Gastroesophageal sphincter (tissue), 4 donors: ENCODE measurements around the gene MCHR2. TPM values are rescaled to one million over a fixed set of nuclear protein-coding genes. Genes with fewer than 3 reads are reported as not detected.

Experiments
- ATAC-seq: fragments of 150-250 bp; one replicate; pipeline ENCODE4 v1.9.1; 2016; ENCODE audit warnings: mild to moderate bottlenecking, moderate library complexity
- H3K27ac ChIP-seq, 4 donors: fragments of 200-600 bp; sonication (generic) in 3 of 4; 1 replicate in 3 of 4; 2 replicates in 1 of 4; pipeline ENCODE4 v1.5.1; 2016 to 2019
- H3K27me3 ChIP-seq: fragments of 200-600 bp; sonication (generic); one replicate; pipeline ENCODE4 v1.5.1; 2019
- H3K36me3 ChIP-seq, 2 donors: fragments of 200-600 bp; sonication (generic); one replicate each; pipeline ENCODE4 v1.5.1; 2019; ENCODE audit warnings: control low read depth in 1 of 2
- H3K4me1 ChIP-seq, 3 donors: fragments of 200-600 bp; sonication (generic); 1 replicate in 2 of 3; 2 replicates in 1 of 3; pipeline ENCODE4 v1.5.1; 2016 to 2019; ENCODE audit warnings: control low read depth in 2 of 3
- H3K4me3 ChIP-seq, 2 donors: fragments of 200-600 bp; sonication (generic); one replicate each; pipeline ENCODE4 v1.5.1; 2019; ENCODE audit warnings: mild to moderate bottlenecking in 1 of 2, moderate library complexity in 1 of 2
- H3K9me3 ChIP-seq, 3 donors: fragments of 200-600 bp; sonication (generic); one replicate each; pipeline ENCODE4 v1.5.1; 2017 to 2019; ENCODE audit warnings: control low read depth in 2 of 3
- CTCF ChIP-seq, 4 experiments: fragments of 200-600 bp in 2 of 4; fragments of 450-650 bp in 2 of 4; sonication (generic) in 1 of 4; IDR thresholded peaks; one replicate each; pipeline ENCODE4 v1.5.1; 2017 to 2019; ENCODE audit warnings: antibody characterized with exemption in 4 of 4, mild to moderate bottlenecking in 2 of 4, moderate library complexity in 2 of 4
- EP300 ChIP-seq: sonication (generic); formaldehyde crosslinking; IDR thresholded peaks from one replicate; pipeline ENCODE4 v1.6.1; 2017; ENCODE audit warnings: antibody characterized with exemption, mild to moderate bottlenecking
- POLR2A ChIP-seq, 2 donors: fragments of 450-650 bp; IDR thresholded peaks; one replicate each; pipeline ENCODE4 v1.6.1; 2017; ENCODE audit warnings: antibody characterized with exemption in 2 of 2, mild to moderate bottlenecking in 2 of 2, moderate library complexity in 1 of 2
- POLR2AphosphoS5 ChIP-seq: sonication (generic); formaldehyde crosslinking; IDR thresholded peaks from one replicate; pipeline ENCODE4 v1.6.1; 2017; ENCODE audit warnings: antibody characterized with exemption
- WGBS, 2 donors: methylation state at CpG; one replicate each; pipeline ENCODE4 v1.1.5; 2018; ENCODE audit warnings: low coverage in 1 of 2; 5-methylcytosine and 5-hydroxymethylcytosine counted together
- total RNA-seq, 4 donors: library from RNA; depleted of rRNA; stranded (reverse); fragments of >200 nt; gene quantifications; one replicate each; pipeline ENCODE4 v1.1.0, GENCODE V29; 2016

The MCHR2 gene
- total RNA-seq, 4 donors from 2014 or later = not detected

- TF ChIP-seq EP300 (no peak), CTCF (IDR thresholded peaks at IDR 0.05) (no peak), POLR2AphosphoS5 (no peak), POLR2A (IDR thresholded peaks at IDR 0.05) (no peak)
- Histone ChIP-seq H3K36me3 (no peaks in the 10 kb centered on the region), H3K9me3 (no peaks in the 10 kb centered on the region), H3K27me3 (no peaks in the 10 kb centered on the region), H3K4me3 (no peak overlapping the region), H3K27ac (no peak overlapping the region), H3K4me1 (no peaks in the 10 kb centered on the region)
- 31 to 47% methylated on average over 4 of the region's 4 CpGs for WGBS, 2 donors
- ATAC-seq = no peak
These were observed 81.4 kb downstream of the MCHR2 start for GRCh38 chr6:99912657-99913056.

- no peak for ATAC-seq
- H3K27me3 ChIP-seq = no peaks in the 10 kb centered on the region
- TF ChIP-seq CTCF (IDR thresholded peaks at IDR 0.05) = peak in 1 of 4 experiments; percentile 32
- no peak for TF ChIP-seq POLR2AphosphoS5
- H3K36me3 ChIP-seq = no peaks in the 10 kb centered on the region
- WGBS, 2 donors = 38 to 48% methylated on average over 4 of the region's 4 CpGs
- no peaks in the 10 kb centered on the region for H3K4me1 ChIP-seq
- H3K9me3 ChIP-seq = no peaks in the 10 kb centered on the region
- H3K27ac ChIP-seq = no peak overlapping the region
- H3K4me3 ChIP-seq = no peak overlapping the region
These were observed 88.6 kb downstream of the MCHR2 start for GRCh38 chr6:99905209-99906106.

GRCh38 chr6:99901596-99902384 is 92.2 kb downstream of the MCHR2 start:
- Histone ChIP-seq H3K36me3 (no peaks in the 10 kb centered on the region), H3K27ac (no peak overlapping the region), H3K4me1 (no peaks in the 10 kb centered on the region), H3K9me3 (no peaks in the 10 kb centered on the region), H3K4me3 (no peak overlapping the region), H3K27me3 (no peaks in the 10 kb centered on the region)
- no peak for TF ChIP-seq POLR2AphosphoS5
- TF ChIP-seq CTCF (IDR thresholded peaks at IDR 0.05) = no peak
- TF ChIP-seq EP300 = no peak
- TF ChIP-seq POLR2A (IDR thresholded peaks at IDR 0.05) = no peak
- ATAC-seq = no peak
- WGBS, 2 donors = 42 to 59% methylated on average over 6 of the region's 6 CpGs

GRCh38 chr6:99894815-99895214 is 99.2 kb downstream of the MCHR2 start:
- 70 to 73% methylated on average over 3 of the region's 3 CpGs for WGBS, 2 donors
- Histone ChIP-seq H3K27ac (no peak overlapping the region), H3K27me3 (no peaks in the 10 kb centered on the region), H3K9me3 (no peaks in the 10 kb centered on the region), H3K4me3 (no peak overlapping the region), H3K36me3 (no peaks in the 10 kb centered on the region), H3K4me1 (no peaks in the 10 kb centered on the region)
- TF ChIP-seq POLR2AphosphoS5 (no peak), POLR2A (IDR thresholded peaks at IDR 0.05) (no peak), EP300 (no peak), CTCF (IDR thresholded peaks at IDR 0.05) (no peak)
- ATAC-seq = no peak
